ENCODE results near the gene IQSEC1. TPM values are rescaled to one million over a fixed set of nuclear protein-coding genes. Genes with fewer than 3 reads are reported as not detected.

The IQSEC1 gene
- total and polyA plus RNA-seq, 2 experiments from 2014 or later: 8.0 to 51.9 TPM

DNA sequence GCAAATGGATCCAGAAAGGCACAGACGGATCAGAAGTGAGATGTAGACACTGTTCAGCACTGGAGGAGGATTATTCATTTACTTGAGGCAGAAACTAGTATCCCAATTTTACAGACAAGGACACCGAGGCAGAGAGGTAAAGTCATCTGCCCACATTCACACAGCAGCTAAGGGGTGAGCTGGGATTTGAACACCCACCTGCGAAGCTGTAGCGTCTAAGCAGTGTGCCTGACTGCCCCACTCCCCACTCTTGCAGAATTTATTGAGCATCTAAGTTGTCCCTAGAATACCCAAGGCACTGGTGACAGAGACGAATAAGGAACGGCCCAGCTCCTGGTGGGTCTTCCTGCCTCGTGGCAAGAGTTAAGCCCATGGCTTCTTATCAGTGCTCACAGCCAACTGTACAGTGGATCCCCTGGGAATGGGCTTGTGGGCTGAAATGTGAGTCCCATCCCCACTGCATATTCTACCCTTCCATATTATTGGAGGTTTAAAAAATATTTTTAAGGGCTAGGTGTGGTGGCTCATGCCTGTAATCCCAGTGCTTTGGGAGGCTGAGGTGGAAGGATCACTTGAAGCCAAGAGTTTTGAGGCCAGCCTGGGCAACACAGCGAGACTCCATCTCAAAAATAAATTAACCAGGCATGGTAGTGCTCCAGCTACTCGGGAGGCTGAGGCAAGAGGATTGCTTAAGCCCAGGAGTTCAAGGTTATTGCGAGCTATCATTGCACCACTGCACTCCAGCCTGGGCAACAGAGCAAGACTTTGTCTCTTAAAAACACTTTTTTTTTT lies 77.6 kb downstream of the IQSEC1 start:
- peak overlapping the region; percentile 49; the same call in 2 of the 3 replicates for H3K4me3 Mint-ChIP-seq
- no peaks in the 10 kb centered on the region for H3K36me3 ChIP-seq (ENCODE audit: insufficient read depth)
- TF ChIP-seq NANOG (IDR thresholded peaks at IDR 0.05; ENCODE audit: borderline replicate concordance): no peak
- no peak for TF ChIP-seq CREB1 (CRISPR knock-in tag; IDR thresholded peaks at IDR 0.05; ENCODE audit: low read depth)
- no peak for TF ChIP-seq EZH2phosphoT487 (IDR thresholded peaks at IDR 0.05; ENCODE audit: unreplicated experiment)
- no peak for TF ChIP-seq ZNF331 (CRISPR knock-in tag; IDR thresholded peaks at IDR 0.05; ENCODE audit: low read depth)
- H3K27ac Mint-ChIP-seq: peak overlapping the region; percentile 66
- no peaks in the 10 kb centered on the region for H3K79me2 ChIP-seq (replicated peaks; ENCODE audit: insufficient read depth)
- peaks cover 15% of the 10 kb centered on the region for H3K4me1 Mint-ChIP-seq
- H3K4me3 ChIP-seq: peak overlapping the region; percentile 75; the same call in 1 of the 2 replicates
- H3K9me3 Mint-ChIP-seq: no peaks in the 10 kb centered on the region
- no peak for ATAC-seq
- H3F3A ChIP-seq (replicated peaks; ENCODE audit: low read depth): no peaks in the 10 kb centered on the region
- peaks cover 9% of the 10 kb centered on the region for H3K4me1 ChIP-seq (ENCODE audit: insufficient read depth)
- H3K9me2 ChIP-seq (ENCODE audit: insufficient read depth): no peaks in the 10 kb centered on the region
- no peak overlapping the region for H2AFZ ChIP-seq
- H3K27me3 ChIP-seq (ENCODE audit: insufficient read depth): peaks cover 17% of the 10 kb centered on the region
- peak overlapping the region; percentile 92; the same call in 1 of the 2 replicates for H3K4me2 ChIP-seq
- no peak for DNase-seq (ENCODE audit: low spot score)
- H3K36me3 Mint-ChIP-seq (ENCODE audit: low read depth): no peaks in the 10 kb centered on the region
- peaks cover 21% of the 10 kb centered on the region for H3K27me3 Mint-ChIP-seq (ENCODE audit: insufficient read depth, low read depth, poor library complexity)
- no peaks in the 10 kb centered on the region; the same call in 1 of the 2 replicates for H4K20me1 ChIP-seq (replicated peaks; ENCODE audit: insufficient read depth)
- H3K27ac ChIP-seq (ENCODE audit: low read depth): no peak overlapping the region

- peak overlapping the region; percentile 92 for H2AFZ ChIP-seq
- H4K20me1 ChIP-seq (replicated peaks; ENCODE audit: insufficient read depth): no peaks in the 10 kb centered on the region; the same call in 1 of the 2 replicates
- DNase-seq (ENCODE audit: low spot score) (peak; percentile 89), ATAC-seq (peak; percentile 74)
- peaks cover 9% of the 10 kb centered on the region for H3K4me1 ChIP-seq (ENCODE audit: insufficient read depth)
- no peaks in the 10 kb centered on the region for H3K79me2 ChIP-seq (replicated peaks; ENCODE audit: insufficient read depth)
- H3K4me1 Mint-ChIP-seq: peaks cover 15% of the 10 kb centered on the region
- no peaks in the 10 kb centered on the region for H3K36me3 Mint-ChIP-seq (ENCODE audit: low read depth)
- H3K27me3 ChIP-seq (ENCODE audit: insufficient read depth): peaks cover 17% of the 10 kb centered on the region
- H3K27me3 Mint-ChIP-seq (ENCODE audit: insufficient read depth, low read depth, poor library complexity): peaks cover 22% of the 10 kb centered on the region
- peak overlapping the region; percentile 75 for H3K4me3 ChIP-seq
- peak overlapping the region; percentile 92 for H3K4me2 ChIP-seq
- H3K27ac ChIP-seq (ENCODE audit: low read depth): no peak overlapping the region
- peak overlapping the region; percentile 79 for H3K4me3 Mint-ChIP-seq
- peak overlapping the region; percentile 66 for H3K27ac Mint-ChIP-seq
- H3F3A ChIP-seq (replicated peaks; ENCODE audit: low read depth): no peaks in the 10 kb centered on the region
- no peaks in the 10 kb centered on the region for H3K9me2 ChIP-seq (ENCODE audit: insufficient read depth)
- H3K36me3 ChIP-seq (ENCODE audit: insufficient read depth): no peaks in the 10 kb centered on the region
- H3K9me3 Mint-ChIP-seq: no peaks in the 10 kb centered on the region
- TF ChIP-seq CREB1 (CRISPR knock-in tag; IDR thresholded peaks at IDR 0.05; ENCODE audit: low read depth) (peak; percentile 73), ZNF114 (CRISPR knock-in tag; IDR thresholded peaks at IDR 0.05) (no peak), CTCF (conservative IDR thresholded peaks at IDR 0.05; ENCODE audit: low read depth in 2 of 2) (peak; percentile 70 to 91), NANOG (IDR thresholded peaks at IDR 0.05; ENCODE audit: borderline replicate concordance) (no peak), EZH2 (IDR thresholded peaks at IDR 0.05; ENCODE audit: low read depth, unreplicated experiment) (no peak), STAT1 (IDR thresholded peaks at IDR 0.05; ENCODE audit: unreplicated experiment) (no peak), JUNB (IDR thresholded peaks at IDR 0.05; ENCODE audit: unreplicated experiment) (no peak), EZH2phosphoT487 (IDR thresholded peaks at IDR 0.05; ENCODE audit: unreplicated experiment) (no peak), POLR2AphosphoS5 (IDR thresholded peaks at IDR 0.05; ENCODE audit: low read depth) (0 out of 2 replicates have a peak, but pooled peaks have one; percentile 38), ZNF331 (CRISPR knock-in tag; IDR thresholded peaks at IDR 0.05; ENCODE audit: low read depth) (no peak)
- TF ChIP-seq, protein P1, sequence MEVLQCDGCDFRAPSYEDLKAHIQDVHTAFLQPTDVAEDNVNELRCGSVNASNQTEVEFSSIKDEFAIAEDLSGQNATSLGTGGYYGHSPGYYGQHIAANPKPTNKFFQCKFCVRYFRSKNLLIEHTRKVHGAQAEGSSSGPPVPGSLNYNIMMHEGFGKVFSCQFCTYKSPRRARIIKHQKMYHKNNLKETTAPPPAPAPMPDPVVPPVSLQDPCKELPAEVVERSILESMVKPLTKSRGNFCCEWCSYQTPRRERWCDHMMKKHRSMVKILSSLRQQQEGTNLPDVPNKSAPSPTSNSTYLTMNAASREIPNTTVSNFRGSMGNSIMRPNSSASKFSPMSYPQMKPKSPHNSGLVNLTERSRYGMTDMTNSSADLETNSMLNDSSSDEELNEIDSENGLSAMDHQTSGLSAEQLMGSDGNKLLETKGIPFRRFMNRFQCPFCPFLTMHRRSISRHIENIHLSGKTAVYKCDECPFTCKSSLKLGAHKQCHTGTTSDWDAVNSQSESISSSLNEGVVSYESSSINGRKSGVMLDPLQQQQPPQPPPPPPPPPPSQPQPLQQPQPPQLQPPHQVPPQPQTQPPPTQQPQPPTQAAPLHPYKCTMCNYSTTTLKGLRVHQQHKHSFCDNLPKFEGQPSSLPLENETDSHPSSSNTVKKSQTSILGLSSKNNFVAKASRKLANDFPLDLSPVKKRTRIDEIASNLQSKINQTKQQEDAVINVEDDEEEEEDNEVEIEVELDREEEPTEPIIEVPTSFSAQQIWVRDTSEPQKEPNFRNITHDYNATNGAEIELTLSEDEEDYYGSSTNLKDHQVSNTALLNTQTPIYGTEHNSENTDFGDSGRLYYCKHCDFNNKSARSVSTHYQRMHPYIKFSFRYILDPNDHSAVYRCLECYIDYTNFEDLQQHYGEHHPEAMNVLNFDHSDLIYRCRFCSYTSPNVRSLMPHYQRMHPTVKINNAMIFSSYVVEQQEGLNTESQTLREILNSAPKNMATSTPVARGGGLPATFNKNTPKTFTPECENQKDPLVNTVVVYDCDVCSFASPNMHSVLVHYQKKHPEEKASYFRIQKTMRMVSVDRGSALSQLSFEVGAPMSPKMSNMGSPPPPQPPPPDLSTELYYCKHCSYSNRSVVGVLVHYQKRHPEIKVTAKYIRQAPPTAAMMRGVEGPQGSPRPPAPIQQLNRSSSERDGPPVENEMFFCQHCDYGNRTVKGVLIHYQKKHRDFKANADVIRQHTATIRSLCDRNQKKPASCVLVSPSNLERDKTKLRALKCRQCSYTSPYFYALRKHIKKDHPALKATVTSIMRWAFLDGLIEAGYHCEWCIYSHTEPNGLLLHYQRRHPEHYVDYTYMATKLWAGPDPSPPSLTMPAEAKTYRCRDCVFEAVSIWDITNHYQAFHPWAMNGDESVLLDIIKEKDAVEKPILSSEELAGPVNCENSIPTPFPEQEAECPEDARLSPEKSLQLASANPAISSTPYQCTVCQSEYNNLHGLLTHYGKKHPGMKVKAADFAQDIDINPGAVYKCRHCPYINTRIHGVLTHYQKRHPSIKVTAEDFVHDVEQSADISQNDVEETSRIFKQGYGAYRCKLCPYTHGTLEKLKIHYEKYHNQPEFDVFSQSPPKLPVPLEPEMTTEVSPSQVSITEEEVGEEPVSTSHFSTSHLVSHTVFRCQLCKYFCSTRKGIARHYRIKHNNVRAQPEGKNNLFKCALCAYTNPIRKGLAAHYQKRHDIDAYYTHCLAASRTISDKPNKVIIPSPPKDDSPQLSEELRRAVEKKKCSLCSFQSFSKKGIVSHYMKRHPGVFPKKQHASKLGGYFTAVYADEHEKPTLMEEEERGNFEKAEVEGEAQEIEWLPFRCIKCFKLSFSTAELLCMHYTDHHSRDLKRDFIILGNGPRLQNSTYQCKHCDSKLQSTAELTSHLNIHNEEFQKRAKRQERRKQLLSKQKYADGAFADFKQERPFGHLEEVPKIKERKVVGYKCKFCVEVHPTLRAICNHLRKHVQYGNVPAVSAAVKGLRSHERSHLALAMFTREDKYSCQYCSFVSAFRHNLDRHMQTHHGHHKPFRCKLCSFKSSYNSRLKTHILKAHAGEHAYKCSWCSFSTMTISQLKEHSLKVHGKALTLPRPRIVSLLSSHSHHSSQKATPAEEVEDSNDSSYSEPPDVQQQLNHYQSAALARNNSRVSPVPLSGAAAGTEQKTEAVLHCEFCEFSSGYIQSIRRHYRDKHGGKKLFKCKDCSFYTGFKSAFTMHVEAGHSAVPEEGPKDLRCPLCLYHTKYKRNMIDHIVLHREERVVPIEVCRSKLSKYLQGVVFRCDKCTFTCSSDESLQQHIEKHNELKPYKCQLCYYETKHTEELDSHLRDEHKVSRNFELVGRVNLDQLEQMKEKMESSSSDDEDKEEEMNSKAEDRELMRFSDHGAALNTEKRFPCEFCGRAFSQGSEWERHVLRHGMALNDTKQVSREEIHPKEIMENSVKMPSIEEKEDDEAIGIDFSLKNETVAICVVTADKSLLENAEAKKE (CRISPR knock-in tag; IDR thresholded peaks at IDR 0.05): no peak
Observed at GRCh38 chr3:12994607-12995388, 78.4 kb downstream of the IQSEC1 start.
